GM18907 (cell line): ENCODE data around the gene SDR9C7.
"Not testable (repeated sequence)": the region's sequence is repeated elsewhere in the genome, so short reads cannot be mapped to it uniquely, and the experiment has no call there.

Experiments used
- ATAC-seq: cut with Tn5 transposase; IDR thresholded peaks from one replicate; pipeline ENCODE4 v1.9.1; 2021; ENCODE audit warnings: mild to moderate bottlenecking, moderate library complexity; ENCODE audit not compliant: unreplicated experiment

The SDR9C7 gene

GRCh38 chr12:56933826-56934625 lies at the start of gene SDR9C7:
SDR9C7 (minus strand) TSS chr12:56934408; CDS start chr12:56934261, 147 bp downstream.
- no peak for ATAC-seq

- no peak for ATAC-seq
These were observed 49.2 kb upstream of the SDR9C7 start for GRCh38 chr12:56983386-56983785.

GRCh38 chr12:56982578-56983236 lies 48.5 kb upstream of the SDR9C7 start:
- not testable (repeated sequence) for ATAC-seq

- ATAC-seq = no peak
These were observed 46.8 kb upstream of the SDR9C7 start for GRCh38 chr12:56980941-56981530.

GRCh38 chr12:56980268-56980667 lies 46.1 kb upstream of the SDR9C7 start:
- no peak for ATAC-seq

- no peak for ATAC-seq
These were observed 45.4 kb upstream of the SDR9C7 start for GRCh38 chr12:56979628-56980027.

GRCh38 chr12:56978397-56979138 lies 44.4 kb upstream of the SDR9C7 start:
- no peak for ATAC-seq

- ATAC-seq = not testable (repeated sequence)
These were observed 43.2 kb upstream of the SDR9C7 start for GRCh38 chr12:56977361-56977760.

- ATAC-seq = not testable (repeated sequence)
These were observed 40.0 kb upstream of the SDR9C7 start for GRCh38 chr12:56974224-56974623.

- ATAC-seq = not testable (repeated sequence)
These were observed 34.7 kb upstream of the SDR9C7 start for GRCh38 chr12:56968910-56969309.

- not testable (repeated sequence) for ATAC-seq
These were observed 31.9 kb upstream of the SDR9C7 start for GRCh38 chr12:56965997-56966642.

GRCh38 chr12:56965124-56965523 lies 30.9 kb upstream of the SDR9C7 start:
- not testable (repeated sequence) for ATAC-seq

GRCh38 chr12:56963557-56963956 lies 29.3 kb upstream of the SDR9C7 start:
- ATAC-seq = not testable (repeated sequence)

GRCh38 chr12:56962247-56962646 lies 28.0 kb upstream of the SDR9C7 start:
- not testable (repeated sequence) for ATAC-seq

GRCh38 chr12:56958422-56958821 lies 24.2 kb upstream of the SDR9C7 start:
- no peak for ATAC-seq

GRCh38 chr12:56957229-56958052 lies 23.2 kb upstream of the SDR9C7 start, which contains the start of gene RDH16:
RDH16 (minus strand) TSS chr12:56957608; CDS start chr12:56957462, 146 bp downstream.
- no peak for ATAC-seq

- ATAC-seq = no peak
These were observed 21.5 kb upstream of the SDR9C7 start for GRCh38 chr12:56955631-56956256.

- no peak for ATAC-seq
These were observed 20.7 kb upstream of the SDR9C7 start for GRCh38 chr12:56954958-56955355.
